ENCODE results near the gene RALGAPB. TPM values are rescaled to one million over a fixed set of nuclear protein-coding genes. Genes with fewer than 3 reads are reported as not detected.
"Not testable (repeated sequence)": the region's sequence is repeated elsewhere in the genome, so short reads cannot be mapped to it uniquely, and the experiment has no call there.

The RALGAPB gene
- total RNA-seq, 1 donor from 2014 or later: 35.7 TPM

DNA sequence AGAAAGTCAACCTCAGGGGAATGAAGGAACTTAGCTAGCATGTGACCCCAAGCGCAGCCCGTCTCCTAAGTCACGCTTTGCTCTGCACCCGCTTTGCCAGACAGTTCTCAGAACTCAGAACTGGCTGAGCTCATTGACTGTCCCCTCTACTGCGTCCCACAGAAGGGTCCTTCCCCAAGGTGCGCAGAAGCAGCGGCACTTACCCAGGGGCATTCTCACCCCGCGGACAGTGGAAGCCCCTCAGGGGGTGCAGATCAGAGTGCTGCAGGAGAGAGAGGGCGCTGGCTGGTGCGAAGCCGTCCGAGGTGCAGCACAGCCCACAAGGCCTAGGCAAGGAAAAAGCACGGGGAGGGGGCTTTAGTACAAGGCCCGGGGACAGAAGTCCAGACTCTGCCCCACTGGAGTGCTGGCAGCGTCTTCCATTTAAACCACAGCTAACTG, 38.3 kb upstream of the RALGAPB start:
- DNase-seq (peak; percentile 52), ATAC-seq (peak; percentile 53 to 54)
- no peaks in the 10 kb centered on the region for H3K9me3 ChIP-seq
- H3K4me1 ChIP-seq: peaks cover 26% of the 10 kb centered on the region
- intact Hi-C loops (cut with DNase I): no loop called here
- peak overlapping the region; percentile 87 for H3K4me3 ChIP-seq
- TF ChIP-seq, protein P1, sequence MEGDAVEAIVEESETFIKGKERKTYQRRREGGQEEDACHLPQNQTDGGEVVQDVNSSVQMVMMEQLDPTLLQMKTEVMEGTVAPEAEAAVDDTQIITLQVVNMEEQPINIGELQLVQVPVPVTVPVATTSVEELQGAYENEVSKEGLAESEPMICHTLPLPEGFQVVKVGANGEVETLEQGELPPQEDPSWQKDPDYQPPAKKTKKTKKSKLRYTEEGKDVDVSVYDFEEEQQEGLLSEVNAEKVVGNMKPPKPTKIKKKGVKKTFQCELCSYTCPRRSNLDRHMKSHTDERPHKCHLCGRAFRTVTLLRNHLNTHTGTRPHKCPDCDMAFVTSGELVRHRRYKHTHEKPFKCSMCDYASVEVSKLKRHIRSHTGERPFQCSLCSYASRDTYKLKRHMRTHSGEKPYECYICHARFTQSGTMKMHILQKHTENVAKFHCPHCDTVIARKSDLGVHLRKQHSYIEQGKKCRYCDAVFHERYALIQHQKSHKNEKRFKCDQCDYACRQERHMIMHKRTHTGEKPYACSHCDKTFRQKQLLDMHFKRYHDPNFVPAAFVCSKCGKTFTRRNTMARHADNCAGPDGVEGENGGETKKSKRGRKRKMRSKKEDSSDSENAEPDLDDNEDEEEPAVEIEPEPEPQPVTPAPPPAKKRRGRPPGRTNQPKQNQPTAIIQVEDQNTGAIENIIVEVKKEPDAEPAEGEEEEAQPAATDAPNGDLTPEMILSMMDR (IDR thresholded peaks at IDR 0.05): no peak
- H3K27ac ChIP-seq: peak overlapping the region; percentile 87
- peaks cover 48% of the 10 kb centered on the region for H3K36me3 ChIP-seq
- H3K27me3 ChIP-seq (ENCODE audit: low read depth): no peaks in the 10 kb centered on the region

DNA sequence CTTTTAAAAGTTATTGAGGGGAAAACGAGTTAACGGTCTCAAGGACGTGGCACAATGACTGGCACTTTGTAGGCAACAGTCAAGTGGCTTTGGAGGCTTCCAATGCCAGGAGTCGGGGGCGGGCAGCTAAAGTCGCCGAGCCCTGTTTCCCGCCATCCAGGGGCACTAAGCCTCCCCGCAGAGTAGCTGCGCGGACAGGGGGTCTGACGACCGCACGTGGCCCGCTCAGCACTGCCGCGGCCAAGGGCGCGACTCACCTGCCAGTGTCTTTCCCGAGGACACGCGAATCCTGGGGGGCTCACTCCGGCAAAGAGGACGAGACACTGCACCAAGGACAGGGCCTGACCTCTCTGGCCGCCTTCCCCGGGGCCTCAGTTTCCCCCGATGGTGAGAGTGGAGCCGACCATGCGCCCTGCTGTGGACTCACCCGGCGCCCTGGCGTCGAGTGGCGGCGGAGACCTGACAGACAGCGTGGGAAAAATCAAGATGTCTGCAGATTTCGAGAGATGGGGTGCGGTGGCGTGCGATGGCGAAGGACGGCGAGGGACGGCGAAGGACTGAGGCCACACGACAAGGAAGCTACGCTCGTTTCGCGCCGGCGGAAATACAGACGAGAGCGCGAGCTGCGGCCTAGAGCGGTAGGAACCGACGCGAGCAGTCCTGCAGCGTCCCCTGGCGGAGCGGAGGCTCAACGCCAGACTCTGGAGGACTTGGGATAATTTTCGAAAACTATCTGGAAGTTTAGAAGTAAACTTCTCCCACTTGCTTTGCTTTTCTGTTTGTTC, 37.7 kb upstream of the RALGAPB start, which contains the start of gene SNHG17:
Gene SNHG17, minus strand, starts transcription at position 559 of the 785 bp plus-strand sequence.
- Histone ChIP-seq H3K9me3 (no peaks in the 10 kb centered on the region), H3K27ac (peak within 1 kb of the TSS; percentile 87), H3K27me3 (ENCODE audit: low read depth) (no peaks in the 10 kb centered on the region), H3K4me1 (peaks cover 26% of the 10 kb centered on the region), H3K36me3 (peaks cover 41% of the 10 kb centered on the region), H3K4me3 (peak within 1 kb of the TSS; percentile 87)
- TF ChIP-seq, protein P1 (IDR thresholded peaks at IDR 0.05): peak; percentile 100
- ATAC-seq (peak; percentile 96 to 98), DNase-seq (peak; percentile 96)
- intact Hi-C loops (cut with DNase I): no loop called here

DNA sequence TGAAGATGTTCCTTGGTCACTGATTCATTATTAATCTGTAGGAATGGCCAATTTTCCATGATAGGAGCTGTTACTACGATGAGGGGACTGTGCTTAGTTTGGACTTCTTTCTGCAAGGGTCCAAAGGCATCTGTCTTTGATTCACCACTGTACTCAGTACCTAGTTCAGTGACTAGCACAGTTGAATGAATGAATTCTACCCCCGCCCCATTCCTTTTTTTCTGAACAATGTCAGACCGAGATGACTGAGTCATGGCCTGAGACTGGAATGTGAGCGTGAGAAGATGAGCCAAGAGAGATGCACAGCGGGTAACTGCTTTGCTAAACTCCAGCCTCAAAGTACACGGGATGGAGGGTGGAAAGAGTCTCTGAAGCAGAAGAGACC, 37.1 kb upstream of the RALGAPB start:
- Histone ChIP-seq H3K36me3 (peaks cover 35% of the 10 kb centered on the region), H3K27me3 (ENCODE audit: low read depth) (peaks cover 5% of the 10 kb centered on the region), H3K4me1 (peaks cover 26% of the 10 kb centered on the region), H3K9me3 (no peaks in the 10 kb centered on the region), H3K4me3 (no peak overlapping the region), H3K27ac (no peak overlapping the region)
- intact Hi-C loops (cut with DNase I): no loop called here
- ATAC-seq: no peak
- TF ChIP-seq, protein P1 (IDR thresholded peaks at IDR 0.05): no peak
- DNase-seq: no peak

DNA sequence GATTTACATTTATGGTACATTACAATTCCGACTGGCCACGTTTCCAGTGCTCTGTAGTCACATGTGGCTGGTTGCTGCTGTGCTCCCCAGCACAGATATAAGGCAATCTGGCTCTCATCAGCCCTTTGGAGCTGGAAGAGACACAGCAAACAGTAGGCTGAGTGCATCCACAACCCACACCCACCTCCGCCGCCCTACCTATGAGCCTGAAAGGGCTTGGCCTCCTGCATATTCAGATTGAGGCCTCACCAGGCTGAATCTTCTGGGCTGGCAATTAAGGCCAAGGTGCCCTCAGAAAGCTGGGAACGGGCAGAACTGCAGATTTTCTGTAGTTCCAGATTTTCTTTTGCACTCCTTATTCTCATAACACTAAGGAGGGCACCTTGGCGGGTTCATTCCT, 34.8 kb upstream of the RALGAPB start:
- Histone ChIP-seq H3K27ac (no peak overlapping the region), H3K27me3 (ENCODE audit: low read depth) (peaks cover 6% of the 10 kb centered on the region), H3K4me3 (no peak overlapping the region), H3K36me3 (peaks cover 13% of the 10 kb centered on the region), H3K9me3 (no peaks in the 10 kb centered on the region), H3K4me1 (peaks cover 18% of the 10 kb centered on the region)
- TF ChIP-seq, protein P1 (IDR thresholded peaks at IDR 0.05): no peak
- DNase-seq (no peak), ATAC-seq (no peak)
- intact Hi-C loops (cut with DNase I): no loop called here

DNA sequence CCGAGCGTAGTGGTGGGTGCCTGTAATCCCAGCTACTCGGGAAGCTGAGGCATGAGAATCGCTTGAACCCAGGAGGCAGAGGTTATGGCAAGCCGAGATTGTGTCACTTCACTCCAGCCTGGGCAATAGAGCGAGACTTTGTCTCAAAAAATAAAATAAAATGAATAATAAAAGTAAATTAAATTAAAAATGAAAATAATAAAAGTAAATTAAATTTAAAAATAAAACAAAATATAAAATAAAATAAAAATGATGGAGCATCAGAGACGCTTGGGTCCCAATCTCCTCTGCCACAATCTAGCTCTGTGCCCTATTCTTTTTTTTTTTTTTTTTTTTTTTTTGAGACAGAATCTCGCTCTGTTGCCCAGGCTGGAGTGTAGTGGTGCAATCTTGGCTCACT, 31.5 kb upstream of the RALGAPB start:
- H3K9me3 ChIP-seq; intact Hi-C loops (cut with DNase I); H3K27me3 ChIP-seq (ENCODE audit: low read depth); H3K27ac ChIP-seq; DNase-seq; H3K36me3 ChIP-seq; H3K4me3 ChIP-seq; ATAC-seq; H3K4me1 ChIP-seq: not testable (repeated sequence)

DNA sequence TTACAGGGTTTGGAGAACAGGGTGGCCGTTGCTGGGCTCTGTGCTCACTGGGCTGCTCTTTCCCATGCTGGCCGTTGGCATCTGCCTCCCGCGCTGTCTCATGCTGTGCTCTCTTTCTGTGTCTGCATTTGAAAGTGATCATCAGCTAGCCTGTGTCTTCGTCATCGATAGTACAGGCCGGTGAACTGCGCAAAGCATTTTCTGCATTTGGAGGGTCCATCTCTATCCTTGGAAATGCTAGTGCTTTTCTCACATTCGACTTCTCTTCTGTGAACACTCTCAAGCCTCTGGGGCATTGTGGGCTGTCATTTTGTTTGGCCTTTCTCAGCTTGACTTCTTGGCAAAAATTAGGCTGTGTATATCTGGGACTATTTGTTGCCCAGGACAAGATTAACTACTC, 30.7 kb upstream of the RALGAPB start:
- peaks cover 5% of the 10 kb centered on the region for H3K4me1 ChIP-seq
- TF ChIP-seq, protein P1 (IDR thresholded peaks at IDR 0.05): no peak
- DNase-seq (no peak), ATAC-seq (no peak)
- intact Hi-C loops (cut with DNase I): no loop called here
- no peaks in the 10 kb centered on the region for H3K9me3 ChIP-seq
- H3K36me3 ChIP-seq: no peaks in the 10 kb centered on the region
- no peak overlapping the region for H3K27ac ChIP-seq
- peaks cover 6% of the 10 kb centered on the region for H3K27me3 ChIP-seq (ENCODE audit: low read depth)
- no peak overlapping the region for H3K4me3 ChIP-seq

All from lower lobe of right lung (tissue), 2 donors.